ENCODE data around the gene ACTMAP. TPM values are rescaled to one million over a fixed set of nuclear protein-coding genes. Genes with fewer than 3 reads are reported as not detected.
A peak's percentile ranks its signal among the peaks of the same experiment; 100 is the strongest.

ACTMAP gene
- total RNA-seq, 1 experiment from 2014 or later: 39.3 TPM

- no TSS peak for BruUV-seq (replicated peaks)
- peak overlapping the region; percentile 99 for H3K27ac ChIP-seq
- TF ChIP-seq CTCF (conservative IDR thresholded peaks at IDR 0.05): no peak
- TF ChIP-seq EZH2 (IDR thresholded peaks at IDR 0.05; ENCODE audit: low read depth): no peak
- peaks cover 20% of the 10 kb centered on the region; the same call in 1 of the 2 replicates for H3K36me3 ChIP-seq (ENCODE audit: low read depth)
- peaks cover 34% of the 10 kb centered on the region for H3F3A ChIP-seq (ENCODE audit: insufficient read depth, low read depth)
- peaks cover 71% of the 10 kb centered on the region for H3K79me2 ChIP-seq (ENCODE audit: low read depth)
- H3K9me2 ChIP-seq (ENCODE audit: insufficient read depth): no peaks in the 10 kb centered on the region
- no peaks in the 10 kb centered on the region for H3K27me3 ChIP-seq (ENCODE audit: insufficient read depth, low read depth)
- ChIA-PET CTCF (no interaction called here), POLR2A (ENCODE audit: unreplicated experiment) (interaction anchor here (0.6 to 0.7 kb wide), 5 partner anchors 9 to 254 kb away, joined by 3 to 35 read pairs (median 4); partner anchors contain the start of gene BLVRB)
- peak overlapping the region; percentile 75 for H3K4me3 ChIP-seq
- H4K20me1 ChIP-seq (ENCODE audit: insufficient read depth): peaks cover 24% of the 10 kb centered on the region
- H3K4me2 ChIP-seq: peak overlapping the region; percentile 98
- no peaks in the 10 kb centered on the region for H3K9me3 ChIP-seq (ENCODE audit: insufficient read depth, low read depth)
- H2AFZ ChIP-seq: no peak overlapping the region
- H3K4me1 ChIP-seq (replicated peaks; ENCODE audit: insufficient read depth): peaks cover 29% of the 10 kb centered on the region
- intact Hi-C loops (cut with micrococcal nuclease; ENCODE audit: unreplicated experiment): loop anchor here (1.0 to 5.0 kb wide), 4 partner anchors 17 to 508 kb away; partner anchors contain the start of gene SERTAD1
- peak in 1 of 2 experiments; percentile 55 for DNase-seq
Observed at GRCh38 chr19:40719414-40719894, 30.8 kb downstream of the ACTMAP start.

DNA sequence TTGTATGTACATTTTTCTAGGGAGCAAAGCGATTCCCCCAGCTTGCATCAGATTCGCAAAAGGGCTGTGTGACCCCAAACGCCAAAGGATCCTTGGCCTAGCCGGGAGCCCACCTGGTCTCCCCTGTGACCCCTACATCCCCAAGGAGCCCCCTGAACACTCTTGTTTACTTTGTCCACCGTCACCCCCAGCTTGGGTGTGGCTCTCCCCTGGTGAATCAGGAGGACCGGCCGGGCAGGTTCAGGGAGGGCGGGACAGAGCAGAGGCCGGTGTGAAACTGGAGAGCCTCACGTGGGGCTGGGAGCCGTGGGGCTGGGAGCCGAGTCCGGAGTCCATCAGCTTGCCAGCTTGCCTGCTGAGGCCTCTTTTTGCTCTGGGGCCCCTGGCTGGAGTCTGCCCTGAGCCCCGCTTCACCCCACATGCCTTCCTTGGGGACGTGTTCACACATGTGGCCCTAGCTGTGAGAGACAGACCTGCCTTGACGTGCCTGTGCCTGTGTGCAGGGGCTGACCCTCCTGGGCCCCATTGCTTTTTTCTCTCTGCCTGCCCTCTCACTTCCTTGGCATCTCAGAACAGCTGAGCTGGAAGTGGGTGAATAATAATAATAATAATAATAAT lies 31.4 kb downstream of the ACTMAP start:
- ChIA-PET CTCF (no interaction called here), POLR2A (ENCODE audit: unreplicated experiment) (interaction anchor here (0.5 to 0.9 kb wide), 7 partner anchors 9 to 766 kb away, joined by 3 to 10 read pairs (median 4); partner anchors contain the start of genes ACTMAP, BLVRB and SNRPA)
- H3K27ac ChIP-seq: peak overlapping the region; percentile 99
- TF ChIP-seq EZH2 (IDR thresholded peaks at IDR 0.05; ENCODE audit: low read depth) (no peak), CTCF (conservative IDR thresholded peaks at IDR 0.05) (no peak)
- H3K4me2 ChIP-seq: peak overlapping the region; percentile 98
- H3K4me1 ChIP-seq (replicated peaks; ENCODE audit: insufficient read depth): peaks cover 33% of the 10 kb centered on the region
- H3K79me2 ChIP-seq (ENCODE audit: low read depth): peaks cover 65% of the 10 kb centered on the region
- no peak overlapping the region for H2AFZ ChIP-seq
- peaks cover 15% of the 10 kb centered on the region; the same call in 1 of the 2 replicates for H3K36me3 ChIP-seq (ENCODE audit: low read depth)
- H3K27me3 ChIP-seq (ENCODE audit: insufficient read depth, low read depth): no peaks in the 10 kb centered on the region
- H3K9me2 ChIP-seq (ENCODE audit: insufficient read depth): no peaks in the 10 kb centered on the region
- H3K4me3 ChIP-seq: peak overlapping the region; percentile 75
- no peaks in the 10 kb centered on the region for H3K9me3 ChIP-seq (ENCODE audit: insufficient read depth, low read depth)
- peaks cover 19% of the 10 kb centered on the region for H4K20me1 ChIP-seq (ENCODE audit: insufficient read depth)
- intact Hi-C loops (cut with micrococcal nuclease; ENCODE audit: unreplicated experiment): loop anchor here (1.0 to 5.0 kb wide), 4 partner anchors 17 to 508 kb away; partner anchors contain the start of gene SERTAD1
- no TSS peak for BruUV-seq (replicated peaks)
- peaks cover 30% of the 10 kb centered on the region for H3F3A ChIP-seq (ENCODE audit: insufficient read depth, low read depth)
- DNase-seq: peak; percentile 83 to 87

DNA sequence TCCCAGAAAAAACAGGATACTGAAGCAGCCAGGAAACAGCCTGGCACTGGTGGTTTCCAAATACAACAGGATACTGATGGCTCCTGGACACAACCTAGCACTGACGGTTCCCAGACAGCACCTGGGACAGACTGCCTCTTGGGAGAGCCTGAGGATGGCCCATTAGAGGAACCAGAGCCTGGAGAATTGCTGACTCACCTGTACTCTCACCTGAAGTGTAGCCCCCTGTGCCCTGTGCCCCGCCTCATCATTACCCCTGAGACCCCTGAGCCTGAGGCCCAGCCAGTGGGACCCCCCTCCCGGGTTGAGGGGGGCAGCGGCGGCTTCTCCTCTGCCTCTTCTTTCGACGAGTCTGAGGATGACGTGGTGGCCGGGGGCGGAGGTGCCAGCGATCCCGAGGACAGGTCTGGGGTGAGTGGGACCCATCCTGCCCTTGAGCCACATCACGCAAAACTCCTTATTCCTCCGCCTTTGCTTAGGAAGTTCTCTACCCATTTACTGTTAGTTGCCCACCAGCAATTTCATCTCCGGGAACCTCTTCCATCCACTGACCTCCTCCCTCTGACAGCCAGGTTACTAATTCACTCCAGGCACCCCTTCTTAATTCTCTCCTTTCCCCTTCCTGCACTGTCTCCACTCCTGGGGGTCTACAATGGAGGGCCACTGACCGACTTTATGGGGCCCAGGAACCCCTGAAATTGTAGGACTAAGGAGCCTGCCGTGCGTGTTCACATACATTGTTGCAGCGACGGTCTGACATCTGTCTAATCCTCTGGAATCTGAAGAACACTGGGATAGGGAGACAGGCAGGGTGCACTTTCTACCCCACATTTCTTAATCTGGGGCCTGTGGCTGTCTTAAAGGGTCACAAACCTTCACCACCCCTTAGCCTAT lies 32.1 kb downstream of the ACTMAP start:
- TF ChIP-seq EZH2 (IDR thresholded peaks at IDR 0.05; ENCODE audit: low read depth) (no peak), CTCF (conservative IDR thresholded peaks at IDR 0.05) (no peak)
- peak overlapping the region; percentile 75 for H3K4me3 ChIP-seq
- DNase-seq: peak; percentile 29 to 41
- peak overlapping the region; percentile 99 for H3K27ac ChIP-seq
- CTCF ChIA-PET: no interaction called here
- H3K9me2 ChIP-seq (ENCODE audit: insufficient read depth): no peaks in the 10 kb centered on the region
- no peak overlapping the region for H2AFZ ChIP-seq
- peaks cover 57% of the 10 kb centered on the region for H3K79me2 ChIP-seq (ENCODE audit: low read depth)
- peaks cover 18% of the 10 kb centered on the region for H4K20me1 ChIP-seq (ENCODE audit: insufficient read depth)
- no peaks in the 10 kb centered on the region for H3K9me3 ChIP-seq (ENCODE audit: insufficient read depth, low read depth)
- peaks cover 7% of the 10 kb centered on the region; the same call in 1 of the 2 replicates for H3K36me3 ChIP-seq (ENCODE audit: low read depth)
- peaks cover 27% of the 10 kb centered on the region for H3F3A ChIP-seq (ENCODE audit: insufficient read depth, low read depth)
- TSS peak; percentile 28 for BruUV-seq (replicated peaks)
- H3K4me2 ChIP-seq: peak overlapping the region; percentile 98
- POLR2A ChIA-PET (ENCODE audit: unreplicated experiment): interaction anchor here (0.5 to 1.9 kb wide), 5 partner anchors 32 to 765 kb away, joined by 3 to 10 read pairs (median 5); partner anchors contain the start of genes ACTMAP, RAB4B and SNRPA
- H3K4me1 ChIP-seq (replicated peaks; ENCODE audit: insufficient read depth): peaks cover 33% of the 10 kb centered on the region
- H3K27me3 ChIP-seq (ENCODE audit: insufficient read depth, low read depth): no peaks in the 10 kb centered on the region
- intact Hi-C loops (cut with micrococcal nuclease; ENCODE audit: unreplicated experiment): loop anchor here (5.0 kb wide), 3 partner anchors 106 to 509 kb away; partner anchors contain the start of gene SERTAD1
